ENCODE results near the gene LPA.

LPA gene

GRCh38 chr6:160520043-160520904 lies 143.8 kb downstream of the LPA start:
- peak; percentile 29 to 97 (median 79) for DNase-seq

DNA sequence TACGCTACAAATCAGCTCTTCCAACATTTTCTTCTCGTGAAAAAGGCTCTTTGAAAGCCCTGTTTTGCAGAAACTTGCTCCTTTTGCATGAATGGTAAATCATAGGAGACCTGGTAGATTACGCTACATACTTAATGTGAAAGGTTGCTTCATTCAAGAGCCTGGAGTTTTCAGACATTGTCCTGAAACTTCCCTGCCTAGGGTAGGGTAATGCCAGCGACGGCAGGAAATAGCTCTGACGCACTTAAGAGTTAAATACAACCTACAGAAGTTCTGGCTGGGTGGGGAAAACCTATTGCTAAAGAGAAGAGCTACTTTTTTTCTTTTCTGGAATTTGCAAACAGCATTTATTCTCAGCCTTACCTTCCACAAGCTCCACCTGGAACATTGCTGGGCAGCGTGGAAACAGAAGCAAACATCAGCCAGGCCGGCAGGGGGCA lies 144.5 kb downstream of the LPA start:
- no peak for DNase-seq

- DNase-seq: no peak
These were observed 144.9 kb downstream of the LPA start for GRCh38 chr6:160519133-160519532.

DNA sequence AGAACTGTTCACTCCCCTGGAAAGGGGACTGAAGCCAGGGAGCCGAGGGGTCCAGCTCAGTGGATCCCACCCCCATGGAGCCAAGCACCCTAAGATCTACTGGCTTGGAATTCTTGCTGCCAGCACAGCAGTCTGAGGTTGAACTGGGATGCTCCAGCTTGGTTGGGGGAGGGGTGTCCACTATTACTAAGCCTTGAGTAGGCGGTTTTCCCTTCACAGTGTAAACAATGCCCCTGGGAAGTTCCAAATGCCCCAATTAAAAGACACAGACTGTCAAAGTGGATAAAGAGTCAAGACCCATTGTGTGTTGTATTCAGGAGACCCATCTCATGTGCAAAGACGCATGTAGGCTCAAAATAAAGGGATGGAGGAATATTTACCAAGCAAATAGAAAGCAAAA lies 150.2 kb downstream of the LPA start:
- DNase-seq: no peak

DNA sequence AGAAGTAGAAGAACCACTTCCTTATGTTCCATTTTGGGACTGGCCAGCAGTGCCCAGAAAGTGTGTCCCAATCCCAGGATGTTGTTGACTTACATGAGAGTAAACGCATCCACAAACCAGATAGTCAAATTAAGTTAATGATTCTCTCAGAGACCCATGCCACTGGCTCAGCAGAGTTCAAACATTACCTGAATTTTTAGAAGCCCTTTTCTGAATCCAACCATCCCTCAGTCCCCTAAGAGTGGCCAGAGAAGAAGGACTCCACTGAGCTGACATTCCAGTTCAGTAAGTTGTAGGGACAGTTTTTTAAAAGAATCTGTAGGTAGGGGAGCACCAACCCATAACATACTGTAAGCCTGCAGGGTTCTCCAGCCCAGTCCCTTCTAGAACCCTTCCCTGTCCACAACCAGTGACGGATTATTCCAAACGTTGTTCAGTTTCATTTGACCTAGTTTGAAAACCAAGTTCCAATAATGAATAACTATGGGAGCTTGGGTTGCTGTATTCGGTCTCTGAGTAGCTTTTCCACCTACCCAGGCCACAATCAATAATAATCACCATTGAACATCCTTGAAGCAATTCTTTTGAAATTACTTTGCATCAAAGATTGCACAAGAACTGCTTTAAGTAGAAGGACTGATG lies 153.0 kb downstream of the LPA start:
- no peak for DNase-seq

DNA sequence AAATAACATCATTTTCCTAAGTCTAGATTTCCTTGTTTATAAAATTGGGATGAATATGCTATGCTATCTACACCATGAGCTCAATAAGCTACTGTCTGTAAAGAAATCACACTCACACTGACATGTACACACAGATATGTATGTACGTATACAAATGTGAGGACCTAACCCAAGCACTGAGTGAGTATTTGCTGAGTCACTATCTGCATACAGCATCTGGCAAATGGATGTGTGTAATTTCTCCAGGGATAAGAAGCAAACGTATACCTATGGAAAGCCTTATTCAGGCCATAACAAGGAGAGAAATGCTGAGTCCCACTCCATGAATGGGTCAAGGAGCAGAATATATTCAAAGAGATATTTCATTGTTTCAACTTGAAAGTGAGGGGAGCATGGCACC lies 153.9 kb downstream of the LPA start:
- DNase-seq: no peak

- no peak for DNase-seq
These were observed 154.5 kb downstream of the LPA start for GRCh38 chr6:160509610-160510009.

DNA sequence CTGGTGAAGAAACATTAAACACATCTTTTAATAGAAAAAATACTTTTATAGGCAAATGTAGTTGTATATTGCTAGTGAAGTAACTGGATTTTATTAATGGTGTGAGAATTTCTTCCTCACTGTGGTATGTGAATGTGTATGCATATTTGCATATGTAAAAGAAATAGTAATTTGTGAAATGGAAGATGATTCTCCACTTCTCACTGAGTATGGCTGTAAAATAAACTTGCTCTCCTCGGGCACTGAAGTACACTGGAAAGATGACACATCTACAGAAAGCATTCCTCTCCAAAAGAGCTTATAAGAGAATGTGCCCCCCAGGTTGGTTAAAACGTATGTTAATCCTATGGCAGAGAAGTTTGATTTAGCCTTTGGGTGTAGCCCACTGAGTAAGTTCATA lies 155.5 kb downstream of the LPA start:
- DNase-seq: no peak

DNA sequence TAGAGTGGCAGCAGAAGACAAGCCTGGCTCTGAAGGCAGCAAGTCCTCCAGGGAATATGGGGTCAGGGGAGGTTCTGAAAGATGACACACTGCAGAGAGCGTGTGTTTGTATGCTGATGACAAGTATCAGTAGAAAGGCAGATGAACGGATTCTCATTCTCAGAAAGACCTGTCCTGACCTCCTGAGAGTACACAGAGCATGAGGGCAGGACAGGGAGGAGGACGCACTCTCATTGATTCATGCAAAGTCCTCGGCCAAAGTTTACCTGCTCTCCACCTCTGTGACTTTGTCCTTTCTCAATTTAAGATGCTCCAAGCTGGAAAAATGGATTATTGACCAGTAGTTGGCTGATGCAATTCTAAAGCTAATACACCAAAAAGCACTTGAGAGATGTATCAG lies 156.7 kb downstream of the LPA start:
- no peak for DNase-seq

DNA sequence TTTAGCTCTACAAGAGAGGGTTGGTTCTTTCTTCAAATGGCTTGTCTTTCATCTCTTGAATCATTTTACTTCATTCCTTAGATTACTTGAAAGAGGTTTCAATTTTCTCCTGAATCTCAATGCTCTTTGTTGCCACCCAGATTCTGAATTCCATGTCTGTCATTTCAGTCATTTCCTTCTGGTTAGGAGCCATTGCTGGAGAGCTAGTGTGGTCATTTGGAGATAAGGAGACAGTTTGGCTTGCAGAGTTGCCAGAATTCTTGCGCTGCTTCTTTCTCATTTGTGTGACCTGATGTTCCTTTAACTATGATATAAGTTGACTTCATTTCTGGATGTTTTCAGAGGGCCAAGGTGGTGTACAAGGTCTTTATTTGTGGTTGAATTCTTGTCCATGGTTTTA lies 158.1 kb downstream of the LPA start:
- no peak for DNase-seq

GRCh38 chr6:160500639-160501038 lies 163.4 kb downstream of the LPA start:
- DNase-seq: no peak

DNA sequence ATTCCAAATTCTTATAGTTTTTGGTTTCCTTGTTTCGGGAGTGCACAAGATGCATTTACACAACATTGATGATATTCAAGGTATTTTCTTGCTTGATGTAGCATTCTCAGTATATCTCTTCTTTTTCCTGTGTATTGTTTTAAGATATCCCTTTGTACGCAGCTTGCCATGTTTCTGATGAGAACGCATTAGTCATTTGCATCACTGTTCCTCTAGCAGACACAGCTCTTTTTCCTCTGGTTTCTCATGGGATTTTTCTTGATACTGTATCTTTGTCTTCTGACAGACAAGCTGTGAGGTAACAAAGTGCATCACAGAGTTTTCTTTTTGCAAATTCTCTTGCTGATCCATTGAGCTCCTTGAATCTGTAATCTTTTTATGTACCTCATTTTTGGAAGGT lies 169.5 kb downstream of the LPA start:
- no peak for DNase-seq

DNA sequence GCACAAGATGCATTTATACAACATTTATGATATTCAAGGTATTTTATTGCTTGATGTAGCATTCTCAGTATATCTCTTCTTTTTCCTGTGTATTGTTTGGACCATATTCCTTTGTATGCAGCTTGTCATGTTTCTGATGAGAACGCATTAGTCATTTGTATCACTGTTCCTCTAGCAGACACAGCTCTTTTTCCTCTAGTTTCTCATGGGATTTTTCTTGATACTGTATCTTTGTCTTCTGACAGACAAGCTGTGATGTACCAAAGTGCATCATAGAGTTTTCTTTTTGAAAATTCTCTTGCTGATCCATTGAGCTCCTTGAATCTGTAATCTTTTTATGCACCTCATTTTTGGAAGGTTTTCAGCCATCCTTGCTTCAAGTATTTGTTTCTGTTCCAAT lies 175.0 kb downstream of the LPA start:
- DNase-seq: no peak

DNA sequence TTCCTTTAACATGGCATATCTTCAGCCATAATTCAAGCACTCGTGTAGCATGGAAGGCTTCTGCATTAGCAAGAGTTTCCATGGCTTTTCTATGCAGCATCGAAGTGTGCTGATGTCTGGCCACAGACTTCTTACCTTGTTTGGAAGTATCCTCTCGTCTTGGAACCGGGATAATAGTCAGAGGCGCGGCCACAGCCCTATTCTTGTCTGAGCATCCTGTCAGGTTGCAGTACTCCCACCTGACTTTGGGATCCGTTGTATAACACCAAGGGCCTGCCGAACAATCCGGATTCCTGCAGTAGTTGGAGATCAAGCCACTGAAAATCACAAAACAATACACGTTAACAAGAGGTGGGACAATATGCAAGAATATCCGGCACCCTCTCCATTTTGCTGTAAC lies 177.0 kb downstream of the LPA start:
- DNase-seq: no peak
